HG03064 (cell line): ENCODE data around the gene MDM1.

ENCODE experiments used
- ATAC-seq: cut with Tn5 transposase; IDR thresholded peaks from one replicate; pipeline ENCODE4 v1.9.1; 2021; ENCODE audit warnings: low read depth; ENCODE audit not compliant: unreplicated experiment

MDM1 gene

GRCh38 chr12:68281322-68282077 lies 50.7 kb downstream of the MDM1 start:
- no peak for ATAC-seq

GRCh38 chr12:68280240-68280639 lies 51.9 kb downstream of the MDM1 start:
- ATAC-seq = no peak

- ATAC-seq = no peak
Observed at GRCh38 chr12:68279227-68280054, 52.7 kb downstream of the MDM1 start.

- no peak for ATAC-seq
Observed at GRCh38 chr12:68276402-68276930, 55.7 kb downstream of the MDM1 start.

- ATAC-seq = no peak
Observed at GRCh38 chr12:68272732-68273131, 59.4 kb downstream of the MDM1 start.

GRCh38 chr12:68271346-68271745 lies 60.8 kb downstream of the MDM1 start:
- no peak for ATAC-seq

GRCh38 chr12:68270358-68270757 lies 61.8 kb downstream of the MDM1 start:
- no peak for ATAC-seq

GRCh38 chr12:68269779-68270178 lies 62.4 kb downstream of the MDM1 start:
- ATAC-seq = no peak

GRCh38 chr12:68268967-68269366 lies 63.2 kb downstream of the MDM1 start:
- ATAC-seq = no peak

- ATAC-seq = no peak
Observed at GRCh38 chr12:68267892-68268396, 64.2 kb downstream of the MDM1 start.

GRCh38 chr12:68264857-68265256 lies 67.3 kb downstream of the MDM1 start:
- ATAC-seq = no peak

GRCh38 chr12:68264158-68264855 lies 67.9 kb downstream of the MDM1 start:
- no peak for ATAC-seq

- ATAC-seq = no peak
Observed at GRCh38 chr12:68263366-68263765, 68.8 kb downstream of the MDM1 start.

GRCh38 chr12:68261896-68262295 lies 70.3 kb downstream of the MDM1 start:
- ATAC-seq = no peak

GRCh38 chr12:68260153-68260552 lies 72.0 kb downstream of the MDM1 start:
- no peak for ATAC-seq

GRCh38 chr12:68259318-68259940 lies 72.7 kb downstream of the MDM1 start:
- no peak for ATAC-seq

GRCh38 chr12:68253504-68253903 lies 78.7 kb downstream of the MDM1 start, which contains the start of gene IL22:
IL22 (minus strand) TSS chr12:68253604; CDS start chr12:68253448, 156 bp downstream.
- ATAC-seq = no peak

- ATAC-seq = no peak
Observed at GRCh38 chr12:68252077-68252476, 80.1 kb downstream of the MDM1 start.

- ATAC-seq = no peak
Observed at GRCh38 chr12:68250454-68250853, 81.7 kb downstream of the MDM1 start.

GRCh38 chr12:68247785-68248184 lies 84.4 kb downstream of the MDM1 start:
- no peak for ATAC-seq
